GM23248 (cell line): ENCODE data around the gene MTHFSD.

Source experiments
- EZH2 ChIP-seq: fragments of 200-600 bp; sonication (generic); IDR thresholded peaks from 2 replicates; pipeline ENCODE4 v1.6.1; 2018; ENCODE audit warnings: antibody characterized with exemption, mild to moderate bottlenecking; ENCODE audit not compliant: insufficient read depth, poor library complexity, severe bottlenecking
- EZH2phosphoT487 ChIP-seq: fragments of 200-600 bp; sonication (generic); IDR thresholded peaks from 2 replicates; pipeline ENCODE4 v1.6.1; 2018; ENCODE audit warnings: antibody characterized with exemption, moderate library complexity, mild to moderate bottlenecking, low read depth; ENCODE audit not compliant: insufficient read depth

GRCh38 chr16:86569701-86570447, 14.8 kb upstream of the MTHFSD start:
- TF ChIP-seq EZH2phosphoT487, result no peak
- no peak for TF ChIP-seq EZH2
